GM12891 (cell line): Measurements from ENCODE around the gene SDCCAG8.

Source experiments
- PAX5 ChIP-seq: IDR thresholded peaks from 2 replicates; pipeline ENCODE4 v1.6.1; 2011; ENCODE audit warnings: low read length, moderate library complexity, mild to moderate bottlenecking; ENCODE audit not compliant: insufficient read depth, severe bottlenecking
- POLR2A ChIP-seq: IDR thresholded peaks from 2 replicates; pipeline ENCODE4 v1.6.1; 2011; ENCODE audit warnings: low read depth, low read length, control low read depth
- POLR2AphosphoS5 ChIP-seq: IDR thresholded peaks from 2 replicates; pipeline ENCODE4 v1.6.1; 2011; ENCODE audit warnings: low read depth, low read length, control low read depth
- POU2F2 ChIP-seq: IDR thresholded peaks from 2 replicates; pipeline ENCODE4 v1.6.1; 2011; ENCODE audit warnings: low read depth, mild to moderate bottlenecking, control low read depth, low read length, moderate library complexity
- SPI1 ChIP-seq: IDR thresholded peaks from 2 replicates; pipeline ENCODE4 v1.6.1; 2011; ENCODE audit warnings: low read depth, low read length, control low read depth
- TAF1 ChIP-seq: IDR thresholded peaks from 2 replicates; pipeline ENCODE4 v1.6.1; 2011; ENCODE audit warnings: low read depth, low read length, control low read depth

GRCh38 chr1:243312952-243313634 lies 57.3 kb downstream of the SDCCAG8 start:
- peak; percentile 81 for TF ChIP-seq POU2F2
- no peak for TF ChIP-seq POLR2A
- no peak for TF ChIP-seq PAX5
- no peak for TF ChIP-seq TAF1
- no peak for TF ChIP-seq POLR2AphosphoS5
- TF ChIP-seq SPI1 = no peak
